B cell (primary cell): ENCODE data around the gene CLIP2. TPM values are rescaled to one million over a fixed set of nuclear protein-coding genes. Genes with fewer than 3 reads are reported as not detected.
"Not testable (repeated sequence)": the region's sequence is repeated elsewhere in the genome, so short reads cannot be mapped to it uniquely, and the experiment has no call there.

Experiments
- ATAC-seq: fragments of 200-7000 bp; cut with Tn5 transposase; one replicate; pipeline ENCODE4 v1.10.0; 2021; ENCODE audit warnings: low read depth, mild to moderate bottlenecking, moderate number of reproducible peaks, moderate library complexity
- CTCF ChIA-PET: fragments of 350-600 bp; sonication (Branson Sonifier 250); formaldehyde crosslinking; loops from one replicate; lab custom pipeline; 2021; ENCODE audit warnings: antibody characterized with exemption, inconsistent platforms; lab: Charles Lee
- POLR2A ChIA-PET: fragments of 350-600 bp; sonication (Branson Sonifier 250); formaldehyde crosslinking; loops from one replicate; lab custom pipeline; 2021; ENCODE audit warnings: antibody characterized with exemption; lab: Charles Lee
- DNase-seq: peaks from one replicate; pipeline ENCODE4 v3.0.0; 2013
- H2AFZ ChIP-seq: 2 replicates; pipeline ENCODE4 v1.6.1; 2012; ENCODE audit warnings: mild to moderate bottlenecking, low read depth, low read length; ENCODE audit not compliant: insufficient read depth, poor library complexity, severe bottlenecking
- H3K27ac ChIP-seq, 2 donors: 1 replicate in 1 of 2; 2 replicates in 1 of 2; pipeline ENCODE4 v1.5.1; 2012 to 2013; ENCODE audit warnings: low read length in 2 of 2, mild to moderate bottlenecking in 2 of 2, moderate library complexity in 1 of 2
- H3K27me3 ChIP-seq, 4 experiments: fragments of 200-600 bp in 1 of 4; sonication (generic) in 1 of 4; replicated peaks in 1 of 4; 1 replicate in 2 of 4; 2 replicates in 2 of 4; pipeline versions ENCODE4 v1.6.1 to v1.7.0; 2013 to 2016; ENCODE audit warnings: low read length in 3 of 4, mild to moderate bottlenecking in 2 of 4, mixed read lengths in 1 of 4, moderate library complexity in 1 of 4; ENCODE audit not compliant: insufficient read depth in 4 of 4, control insufficient read depth in 3 of 4; ENCODE audit errors: control extremely low read depth in 1 of 4
- H3K36me3 ChIP-seq, 2 experiments: replicated peaks in 1 of 2; 1 replicate in 1 of 2; 2 replicates in 1 of 2; pipeline versions ENCODE4 v1.6.1 to v1.7.1; 2013; ENCODE audit warnings: low read length in 1 of 2; ENCODE audit not compliant: insufficient read depth in 2 of 2, control insufficient read depth in 1 of 2; ENCODE audit errors: control extremely low read depth in 1 of 2, extremely low read depth in 1 of 2
- H3K4me1 ChIP-seq, 2 donors: fragments of 200-600 bp in 1 of 2; sonication (generic) in 1 of 2; 1 replicate in 1 of 2; 2 replicates in 1 of 2; pipeline versions ENCODE4 v1.5.1 to v1.6.1; 2013 to 2017; ENCODE audit warnings: low read length in 2 of 2; ENCODE audit not compliant: control insufficient read depth in 2 of 2, insufficient read depth in 2 of 2
- H3K4me2 ChIP-seq: replicated peaks from 2 replicates; pipeline ENCODE3; 2012; ENCODE audit warnings: mild to moderate bottlenecking, low read depth, low read length; ENCODE audit not compliant: poor library complexity, severe bottlenecking
- H3K4me3 ChIP-seq, 5 experiments: fragments of 200-600 bp in 1 of 5; sonication (generic) in 1 of 5; 1 replicate in 3 of 5; 2 replicates in 2 of 5; pipeline versions ENCODE4 v1.5.1 to v1.7.0; 2011 to 2016; ENCODE audit warnings: low read length in 4 of 5, mild to moderate bottlenecking in 4 of 5, low read depth in 2 of 5, control low read depth in 1 of 5, moderate library complexity in 1 of 5; ENCODE audit not compliant: insufficient read depth in 1 of 5; ENCODE audit errors: control extremely low read depth in 1 of 5, extremely low read depth in 1 of 5
- H3K79me2 ChIP-seq: fragments of 200-600 bp; sonication (generic); one replicate; pipeline ENCODE4 v1.6.0; 2016; ENCODE audit warnings: low read length; ENCODE audit not compliant: control insufficient read depth, insufficient read depth
- H3K9ac ChIP-seq: fragments of 200-600 bp; sonication (generic); 2 replicates; pipeline ENCODE4 v1.6.1; 2017; ENCODE audit warnings: mild to moderate bottlenecking, low read length, moderate library complexity
- H3K9me3 ChIP-seq, 3 donors: one replicate each; pipeline versions ENCODE4 v1.6.1 to v1.7.1; 2013; ENCODE audit warnings: low read length in 2 of 3; ENCODE audit not compliant: control insufficient read depth in 2 of 3, insufficient read depth in 1 of 3; ENCODE audit errors: control extremely low read depth in 1 of 3
- H4K20me1 ChIP-seq: 2 replicates; pipeline ENCODE4 v1.6.0; 2012; ENCODE audit warnings: mild to moderate bottlenecking, low read length; ENCODE audit not compliant: insufficient read depth, control insufficient read depth, poor library complexity, severe bottlenecking
- H3K27ac Mint-ChIP-seq: one replicate; pipeline ENCODE4 v1.8.0; 2021; ENCODE audit warnings: mixed read lengths
- H3K27me3 Mint-ChIP-seq: one replicate; pipeline ENCODE4 v1.8.0; 2021; ENCODE audit warnings: mixed read lengths
- H3K4me1 Mint-ChIP-seq: one replicate; pipeline ENCODE4 v1.8.0; 2021; ENCODE audit warnings: mixed read lengths
- H3K4me3 Mint-ChIP-seq: one replicate; pipeline ENCODE4 v1.8.0; 2021; ENCODE audit warnings: mixed read lengths
- H3K9me3 Mint-ChIP-seq: one replicate; pipeline ENCODE4 v1.8.0; 2022; ENCODE audit warnings: mixed read lengths; ENCODE audit not compliant: insufficient read depth
- EZH2 ChIP-seq: IDR thresholded peaks from 2 replicates; pipeline ENCODE4 v1.6.1; 2012; ENCODE audit warnings: borderline replicate concordance, low read depth, mild to moderate bottlenecking, moderate library complexity, low read length; ENCODE audit not compliant: insufficient read depth, poor library complexity, severe bottlenecking
- WGBS: methylation state at CpG from one replicate; pipeline ENCODE4 v1.1.5; 2013; ENCODE audit warnings: missing lambda C conversion rate; ENCODE audit not compliant: insufficient coverage; 5-methylcytosine and 5-hydroxymethylcytosine counted together
- intact Hi-C: fragments of 100-400 bp; cut with micrococcal nuclease; formaldehyde crosslinking; loops from one replicate; pipeline ENCODE4 v1.10.0; 2022
- polyA plus RNA-seq: library from polyadenylated mRNA; depleted of rRNA; stranded (reverse); fragments of >200 nt; gene quantifications from 2 replicates; pipeline ENCODE4 v1.2.3, GENCODE V29; 2012
- total RNA-seq, 2 donors: library from RNA; stranded (reverse); fragments of 120-200 nt in 1 of 2; gene quantifications; 1 replicate in 1 of 2; 2 replicates in 1 of 2; pipeline versions ENCODE4 v1.2.3 to v1.2.4, GENCODE V29; 2013 to 2022
- TF ChIP-seq, protein P1 (sequence below): fragments of 200-600 bp; IDR thresholded peaks from one replicate; pipeline ENCODE4 v1.8.0; 2022; ENCODE audit warnings: antibody characterized with exemption, mild to moderate bottlenecking

CLIP2 gene
- total and polyA plus RNA-seq, 2 donors (not counting 1 experiment from before 2014, with no cell fraction given), result 5.7 to 47.9 TPM

GRCh38 chr7:74411571-74411970 lies 122.4 kb downstream of the CLIP2 start:
- not testable (repeated sequence) for H3K4me3 Mint-ChIP-seq, H3K27ac Mint-ChIP-seq
- no CpG with 5 or more reads among the region's 5 CpGs for WGBS

DNA sequence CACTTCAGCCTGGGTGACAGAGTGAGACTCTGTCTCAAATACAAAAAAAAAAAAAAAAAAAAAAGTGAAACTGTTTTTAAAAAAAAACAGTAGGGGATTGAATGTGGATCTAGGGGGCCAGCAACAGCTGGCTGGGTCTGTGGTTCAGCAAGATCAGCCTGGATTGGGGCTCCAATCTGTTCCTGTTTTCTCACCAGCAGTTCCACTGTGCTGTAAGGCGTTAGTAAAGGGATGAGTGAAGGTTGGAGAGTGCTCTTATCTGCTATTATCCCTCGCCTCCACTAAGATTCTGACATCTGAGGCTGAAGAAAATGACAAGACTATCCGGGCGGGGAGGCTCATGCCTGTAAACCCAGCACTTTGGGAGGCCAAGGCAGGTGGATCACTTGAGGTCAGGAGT lies 122.8 kb downstream of the CLIP2 start:
- ChIA-PET CTCF (interaction anchor here (1.1 to 5.3 kb wide), 2 partner anchors 8 to 11 kb away, joined by 5 to 20 read pairs; no protein-coding TSS in a partner anchor), POLR2A (interaction anchor here (0.7 kb wide), 1 partner anchor 80 kb away, joined by 4 read pairs; no protein-coding TSS in a partner anchor)
- H3K4me2 ChIP-seq, result no peak overlapping the region
- H3K27me3 ChIP-seq, result peaks cover 0 to 2% (median 0%) of the 10 kb centered on the region in 4 experiments
- intact Hi-C loops, result no loop called here
- 67% methylated on average over 2 of the region's 4 CpGs for WGBS
- H3K27me3 Mint-ChIP-seq, result peaks cover 4% of the 10 kb centered on the region
- DNase-seq (no peak), ATAC-seq (no peak)
- no peaks in the 10 kb centered on the region for H3K36me3 ChIP-seq
- no peak overlapping the region for H3K4me3 Mint-ChIP-seq
- no peaks in the 10 kb centered on the region for H3K79me2 ChIP-seq
- H3K9ac ChIP-seq, result no peak overlapping the region
- no peaks in the 10 kb centered on the region for H3K9me3 ChIP-seq
- H2AFZ ChIP-seq, result no peak overlapping the region
- no peaks in the 10 kb centered on the region for H3K4me1 ChIP-seq
- TF ChIP-seq EZH2, result no peak
- TF ChIP-seq, protein P1, sequence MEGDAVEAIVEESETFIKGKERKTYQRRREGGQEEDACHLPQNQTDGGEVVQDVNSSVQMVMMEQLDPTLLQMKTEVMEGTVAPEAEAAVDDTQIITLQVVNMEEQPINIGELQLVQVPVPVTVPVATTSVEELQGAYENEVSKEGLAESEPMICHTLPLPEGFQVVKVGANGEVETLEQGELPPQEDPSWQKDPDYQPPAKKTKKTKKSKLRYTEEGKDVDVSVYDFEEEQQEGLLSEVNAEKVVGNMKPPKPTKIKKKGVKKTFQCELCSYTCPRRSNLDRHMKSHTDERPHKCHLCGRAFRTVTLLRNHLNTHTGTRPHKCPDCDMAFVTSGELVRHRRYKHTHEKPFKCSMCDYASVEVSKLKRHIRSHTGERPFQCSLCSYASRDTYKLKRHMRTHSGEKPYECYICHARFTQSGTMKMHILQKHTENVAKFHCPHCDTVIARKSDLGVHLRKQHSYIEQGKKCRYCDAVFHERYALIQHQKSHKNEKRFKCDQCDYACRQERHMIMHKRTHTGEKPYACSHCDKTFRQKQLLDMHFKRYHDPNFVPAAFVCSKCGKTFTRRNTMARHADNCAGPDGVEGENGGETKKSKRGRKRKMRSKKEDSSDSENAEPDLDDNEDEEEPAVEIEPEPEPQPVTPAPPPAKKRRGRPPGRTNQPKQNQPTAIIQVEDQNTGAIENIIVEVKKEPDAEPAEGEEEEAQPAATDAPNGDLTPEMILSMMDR, result no peak
- no peaks in the 10 kb centered on the region for H3K9me3 Mint-ChIP-seq
- no peaks in the 10 kb centered on the region for H3K4me1 Mint-ChIP-seq
- H3K27ac Mint-ChIP-seq, result no peak overlapping the region
- no peaks in the 10 kb centered on the region for H4K20me1 ChIP-seq
- H3K27ac ChIP-seq, result no peak overlapping the region
- no peak overlapping the region for H3K4me3 ChIP-seq

More at GRCh38 chr7:74411571-74411970, 122.4 kb downstream of the CLIP2 start:
- H3K9me3 ChIP-seq, H3K4me1 Mint-ChIP-seq, H3K79me2 ChIP-seq, H3K27ac ChIP-seq, H2AFZ ChIP-seq, intact Hi-C loops, H3K9me3 Mint-ChIP-seq, H3K27me3 ChIP-seq, DNase-seq, H3K27me3 Mint-ChIP-seq, H3K9ac ChIP-seq, H4K20me1 ChIP-seq, H3K36me3 ChIP-seq, H3K4me3 ChIP-seq, H3K4me2 ChIP-seq, ATAC-seq, H3K4me1 ChIP-seq, POLR2A ChIA-PET: not testable (repeated sequence)
- CTCF ChIA-PET, result interaction anchor here (1.1 to 5.3 kb wide), 2 partner anchors 9 to 10 kb away, joined by 3 to 20 read pairs; no protein-coding TSS in a partner anchor
